ENCODE results near the gene ATXN7L1. TPM values are rescaled to one million over a fixed set of nuclear protein-coding genes. Genes with fewer than 3 reads are reported as not detected.

ATXN7L1 gene
- total and polyA plus RNA-seq, 2 of the 4 experiments (the other 2 are of a cell fraction): 3.5 to 4.3 TPM

- Histone ChIP-seq H3K4me1 (ENCODE audit: control insufficient read depth, insufficient read depth, low read length) (no peaks in the 10 kb centered on the region), H2AFZ (replicated peaks; ENCODE audit: low read length, poor library complexity) (no peak overlapping the region), H2AK9ac (replicated peaks; ENCODE audit: low read depth, low read length, poor library complexity) (no peak overlapping the region), H3K36me3 (ENCODE audit: control insufficient read depth, insufficient read depth, low read length) (peaks cover 23% of the 10 kb centered on the region), H3K9me1 (ENCODE audit: insufficient read depth, low read length) (peaks cover 6% of the 10 kb centered on the region), H3K4ac (ENCODE audit: low read depth, low read length) (no peak overlapping the region), H2BK120ac (ENCODE audit: low read depth, low read length) (no peak overlapping the region), H3K23ac (ENCODE audit: low read depth, low read length) (no peak overlapping the region), H4K8ac (ENCODE audit: low read depth in 2 of 2, low read length in 2 of 2) (no peak overlapping the region), H3K4me2 (ENCODE audit: low read depth, low read length) (no peak overlapping the region), H2BK20ac (ENCODE audit: low read depth, low read length) (no peak overlapping the region), H3K9me3 (ENCODE audit: control insufficient read depth, insufficient read depth, low read length) (no peaks in the 10 kb centered on the region), H4K20me1 (ENCODE audit: insufficient read depth, low read length) (no peaks in the 10 kb centered on the region), H2AK5ac (ENCODE audit: low read depth, low read length) (no peak overlapping the region), H3K56ac (ENCODE audit: extremely low read depth, insufficient read depth, low read length) (no peak overlapping the region), H3K27me3 (ENCODE audit: control insufficient read depth, insufficient read depth, low read length) (no peaks in the 10 kb centered on the region), H3K18ac (ENCODE audit: low read depth, low read length) (no peak overlapping the region), H2BK15ac (ENCODE audit: low read depth, low read length) (no peak overlapping the region), H4K5ac (ENCODE audit: low read depth, low read length) (no peak overlapping the region), H3K9ac (ENCODE audit: low read depth, low read length) (no peak overlapping the region), H3K27ac (ENCODE audit: insufficient read depth, low read length) (no peak overlapping the region), H3K4me3 (ENCODE audit: insufficient read depth, low read depth, low read length) (no peak overlapping the region), H3K79me1 (ENCODE audit: low read depth in 1 of 2, low read length in 2 of 2) (no peaks in the 10 kb centered on the region), H4K91ac (ENCODE audit: insufficient read depth, low read depth, low read length) (no peak overlapping the region), H3K14ac (replicated peaks; ENCODE audit: low read depth, low read length) (no peak overlapping the region), H2BK5ac (ENCODE audit: low read depth, low read length, poor library complexity, severe bottlenecking) (no peak overlapping the region)
- no peak for TF ChIP-seq MXI1 (IDR thresholded peaks at IDR 0.05; ENCODE audit: borderline replicate concordance, low read depth, low read length)
- no peak for TF ChIP-seq NFE2L2 (IDR thresholded peaks at IDR 0.05; ENCODE audit: low read depth, low read length)
- TF ChIP-seq POLR2A (IDR thresholded peaks at IDR 0.05; ENCODE audit: low read depth, low read length): no peak
- TF ChIP-seq CHD1 (IDR thresholded peaks at IDR 0.05; ENCODE audit: low read depth, low read length): no peak
- no peak for TF ChIP-seq SMC3 (IDR thresholded peaks at IDR 0.05; ENCODE audit: low read depth, low read length)
- TF ChIP-seq, protein P1, sequence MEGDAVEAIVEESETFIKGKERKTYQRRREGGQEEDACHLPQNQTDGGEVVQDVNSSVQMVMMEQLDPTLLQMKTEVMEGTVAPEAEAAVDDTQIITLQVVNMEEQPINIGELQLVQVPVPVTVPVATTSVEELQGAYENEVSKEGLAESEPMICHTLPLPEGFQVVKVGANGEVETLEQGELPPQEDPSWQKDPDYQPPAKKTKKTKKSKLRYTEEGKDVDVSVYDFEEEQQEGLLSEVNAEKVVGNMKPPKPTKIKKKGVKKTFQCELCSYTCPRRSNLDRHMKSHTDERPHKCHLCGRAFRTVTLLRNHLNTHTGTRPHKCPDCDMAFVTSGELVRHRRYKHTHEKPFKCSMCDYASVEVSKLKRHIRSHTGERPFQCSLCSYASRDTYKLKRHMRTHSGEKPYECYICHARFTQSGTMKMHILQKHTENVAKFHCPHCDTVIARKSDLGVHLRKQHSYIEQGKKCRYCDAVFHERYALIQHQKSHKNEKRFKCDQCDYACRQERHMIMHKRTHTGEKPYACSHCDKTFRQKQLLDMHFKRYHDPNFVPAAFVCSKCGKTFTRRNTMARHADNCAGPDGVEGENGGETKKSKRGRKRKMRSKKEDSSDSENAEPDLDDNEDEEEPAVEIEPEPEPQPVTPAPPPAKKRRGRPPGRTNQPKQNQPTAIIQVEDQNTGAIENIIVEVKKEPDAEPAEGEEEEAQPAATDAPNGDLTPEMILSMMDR (conservative IDR thresholded peaks at IDR 0.05; ENCODE audit: low read depth, low read length): no peak
- dilution Hi-C loops (cut with HindIII; ENCODE audit: low sequenced_read_pairs, unreplicated experiment): no loop called here
- intact Hi-C loops (cut with micrococcal nuclease): no loop called here
- DNase-seq: no peak
- 95% methylated on average over 29 of the region's 32 CpGs; no CpG with 5 or more reads in 1 of the 2 experiments for WGBS, 2 experiments (ENCODE audit: extremely low coverage in 2 of 2, insufficient read length in 1 of 2)
- in situ Hi-C loops (cut with MboI; ENCODE audit: low sequenced_read_pairs): no loop called here
- ChIA-PET CTCF (no interaction called here), POLR2A (ENCODE audit: unreplicated experiment) (no interaction called here)
- ATAC-seq (ENCODE audit: low read depth): no peak
- BruUV-seq (replicated peaks): no TSS peak
Observed at GRCh38 chr7:105613611-105614330, 262.6 kb downstream of the ATXN7L1 start.

Data from IMR-90 (cell line).